Mesendoderm (in vitro differentiated cells): ENCODE measurements around the gene GPR151.

Experiments used
- DNase-seq: peaks from one replicate; pipeline ENCODE4 v3.0.0; 2013
- H2AK5ac ChIP-seq: 2 replicates; pipeline ENCODE4 v1.6.1; 2013; ENCODE audit warnings: low read length, inconsistent platforms
- H2BK120ac ChIP-seq: 2 replicates; pipeline ENCODE4 v1.6.1; 2013; ENCODE audit warnings: low read depth, mild to moderate bottlenecking, low read length, moderate library complexity, mixed read lengths
- H2BK15ac ChIP-seq: replicated peaks from 2 replicates; pipeline ENCODE4 v1.6.1; 2013; ENCODE audit warnings: low read depth, mild to moderate bottlenecking, moderate library complexity
- H2BK5ac ChIP-seq: 2 replicates; pipeline ENCODE4 v1.6.1; 2013; ENCODE audit warnings: low read length, inconsistent platforms
- H3K18ac ChIP-seq: 2 replicates; pipeline ENCODE4 v1.6.1; 2013; ENCODE audit warnings: mild to moderate bottlenecking, low read length, mixed read lengths
- H3K23ac ChIP-seq: one replicate; pipeline ENCODE4 v1.6.1; 2013; ENCODE audit warnings: low read length
- H3K27ac ChIP-seq: 2 replicates; pipeline ENCODE4 v1.5.1; 2013; ENCODE audit warnings: low read depth, mild to moderate bottlenecking, inconsistent platforms, low read length, moderate library complexity
- H3K27me3 ChIP-seq: 2 replicates; pipeline ENCODE4 v1.6.1; 2013; ENCODE audit warnings: low read length, control low read depth, mild to moderate bottlenecking, inconsistent platforms; ENCODE audit not compliant: insufficient read depth, poor library complexity
- H3K36me3 ChIP-seq: 2 replicates; pipeline ENCODE4 v1.6.1; 2013; ENCODE audit warnings: low read length, inconsistent platforms; ENCODE audit not compliant: control insufficient read depth, insufficient read depth
- H3K4ac ChIP-seq: one replicate; pipeline ENCODE4 v1.6.1; 2013; ENCODE audit warnings: low read depth, mild to moderate bottlenecking, low read length, moderate library complexity
- H3K4me1 ChIP-seq: 2 replicates; pipeline ENCODE4 v1.6.1; 2013; ENCODE audit warnings: low read depth, low read length, inconsistent platforms; ENCODE audit not compliant: control insufficient read depth
- H3K4me2 ChIP-seq: 2 replicates; pipeline ENCODE4 v1.6.1; 2013; ENCODE audit warnings: low read length
- H3K4me3 ChIP-seq: 2 replicates; pipeline ENCODE4 v1.5.1; 2013; ENCODE audit warnings: mild to moderate bottlenecking, low read length
- H3K56ac ChIP-seq: one replicate; pipeline ENCODE4 v1.6.1; 2013; ENCODE audit warnings: low read length
- H3K79me1 ChIP-seq: 2 replicates; pipeline ENCODE4 v1.6.1; 2013; ENCODE audit warnings: low read length, inconsistent platforms
- H3K79me2 ChIP-seq: 2 replicates; pipeline ENCODE4 v1.6.1; 2013; ENCODE audit warnings: mild to moderate bottlenecking, low read length; ENCODE audit not compliant: control insufficient read depth, insufficient read depth
- H3K9ac ChIP-seq: 2 replicates; pipeline ENCODE4 v1.6.1; 2013; ENCODE audit warnings: low read length, inconsistent platforms
- H4K5ac ChIP-seq: one replicate; pipeline ENCODE4 v1.6.1; 2013; ENCODE audit warnings: low read length
- H4K8ac ChIP-seq: one replicate; pipeline ENCODE4 v1.6.1; 2013; ENCODE audit warnings: low read depth, mild to moderate bottlenecking, control low read depth, low read length, moderate library complexity
- WGBS: extraction: QIAGEN DNeasy Blood & Tissue Kit; methylation state at CpG from one replicate; pipeline ENCODE4 v1.1.7; 2013; ENCODE audit warnings: low lambda C conversion rate, missing lambda C conversion rate; ENCODE audit not compliant: insufficient coverage; ENCODE audit errors: extremely low coverage; 5-methylcytosine and 5-hydroxymethylcytosine counted together

The GPR151 gene

DNA sequence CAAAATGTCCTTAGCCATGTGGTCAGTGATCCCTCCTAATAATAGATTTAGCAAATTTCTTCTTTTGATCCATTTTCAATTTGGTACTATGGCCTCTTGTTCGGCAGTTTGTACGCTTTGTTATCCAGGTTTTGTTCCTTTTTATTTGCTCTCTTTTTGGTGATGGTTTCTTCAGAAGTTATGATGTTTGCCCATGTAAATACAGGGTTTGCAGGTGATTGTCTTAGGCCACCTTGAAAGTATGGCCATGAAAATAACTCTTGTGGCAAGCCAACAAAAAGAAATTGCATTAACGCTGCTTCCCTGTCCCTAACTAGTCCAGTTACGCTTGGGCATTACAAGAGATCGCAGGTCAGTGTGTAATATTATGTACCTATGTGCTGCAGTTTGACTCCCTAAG is 8.6 kb downstream of the GPR151 start:
- Histone ChIP-seq H3K4ac (no peak overlapping the region), H2BK120ac (no peak overlapping the region), H3K36me3 (peaks cover 4% of the 10 kb centered on the region), H3K27ac (no peak overlapping the region), H3K79me1 (no peaks in the 10 kb centered on the region), H3K27me3 (no peaks in the 10 kb centered on the region), H2BK5ac (no peak overlapping the region), H4K5ac (no peak overlapping the region), H3K4me2 (no peak overlapping the region), H3K56ac (no peak overlapping the region), H3K79me2 (no peaks in the 10 kb centered on the region), H4K8ac (no peak overlapping the region), H3K18ac (no peak overlapping the region), H3K4me3 (no peak overlapping the region), H2AK5ac (no peak overlapping the region), H3K4me1 (no peaks in the 10 kb centered on the region), H2BK15ac (no peak overlapping the region), H3K23ac (no peak overlapping the region), H3K9ac (no peak overlapping the region)
- no peak for DNase-seq
- no CpG with 5 or more reads among the region's 5 CpGs for WGBS

DNA sequence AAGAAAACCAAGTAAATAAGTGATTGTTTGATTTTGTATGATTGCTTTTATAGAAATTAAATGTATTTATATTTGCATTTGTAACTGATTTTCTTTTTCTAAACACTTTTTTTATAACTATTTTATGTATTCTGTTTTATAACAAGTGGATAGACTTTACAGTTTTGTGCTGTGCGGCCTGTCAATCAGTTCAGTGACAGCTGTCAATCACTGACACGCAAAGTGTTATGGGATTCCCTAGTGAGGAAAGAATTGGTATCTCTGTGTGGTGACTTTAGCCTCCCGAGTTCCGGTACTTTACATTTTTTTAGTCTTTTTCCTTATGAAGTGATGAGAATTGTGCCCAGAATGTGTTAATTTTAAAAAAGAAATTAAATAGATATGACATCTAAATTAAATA is 16.3 kb downstream of the GPR151 start:
- Histone ChIP-seq H3K79me1 (no peaks in the 10 kb centered on the region), H3K27ac (no peak overlapping the region), H2BK5ac (no peak overlapping the region), H3K4me1 (no peaks in the 10 kb centered on the region), H4K8ac (no peak overlapping the region), H2AK5ac (no peak overlapping the region), H2BK15ac (no peak overlapping the region), H3K56ac (no peak overlapping the region), H3K36me3 (peaks cover 1% of the 10 kb centered on the region), H3K18ac (no peak overlapping the region), H3K4me2 (no peak overlapping the region), H3K9ac (no peak overlapping the region), H3K27me3 (no peaks in the 10 kb centered on the region), H2BK120ac (no peak overlapping the region), H4K5ac (no peak overlapping the region), H3K79me2 (no peaks in the 10 kb centered on the region), H3K4me3 (no peak overlapping the region), H3K23ac (no peak overlapping the region), H3K4ac (no peak overlapping the region)
- DNase-seq: no peak
- WGBS: no CpG with 5 or more reads among the region's 4 CpGs

DNA sequence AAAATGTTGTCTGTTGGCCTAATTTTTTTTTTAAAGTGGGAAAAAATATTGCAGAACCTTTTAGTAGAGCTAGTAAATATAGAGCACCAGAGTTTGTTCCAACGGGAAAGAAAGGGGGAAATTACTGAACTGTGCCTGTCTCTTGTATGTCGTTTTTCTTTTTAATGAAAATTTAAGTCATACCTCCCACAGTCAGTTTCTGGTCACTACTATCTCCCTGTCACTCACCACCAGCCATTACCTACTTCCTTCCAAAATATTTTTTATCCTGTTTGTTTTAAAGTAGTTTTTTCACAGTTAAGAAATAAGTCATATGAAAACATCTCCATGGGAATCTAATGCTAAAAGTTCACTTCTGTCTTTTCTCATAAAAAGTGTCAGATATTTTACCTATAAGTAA is 21.3 kb downstream of the GPR151 start:
- DNase-seq: no peak
- peaks cover 1% of the 10 kb centered on the region for H3K36me3 ChIP-seq
- no peaks in the 10 kb centered on the region for H3K4me1 ChIP-seq
- no peak overlapping the region for H2BK5ac ChIP-seq
- no peak overlapping the region for H2BK15ac ChIP-seq
- H3K4ac ChIP-seq: no peak overlapping the region
- no peak overlapping the region for H4K5ac ChIP-seq
- no CpG with 5 or more reads among the region's 2 CpGs for WGBS
- H3K79me1 ChIP-seq: no peaks in the 10 kb centered on the region
- no peaks in the 10 kb centered on the region for H3K79me2 ChIP-seq
- H2AK5ac ChIP-seq: no peak overlapping the region
- H3K9ac ChIP-seq: no peak overlapping the region
- H3K23ac ChIP-seq: no peak overlapping the region
- no peaks in the 10 kb centered on the region for H3K27me3 ChIP-seq
- H3K56ac ChIP-seq: no peak overlapping the region
- H3K4me2 ChIP-seq: no peak overlapping the region
- no peak overlapping the region for H3K27ac ChIP-seq
- H2BK120ac ChIP-seq: no peak overlapping the region
- H3K18ac ChIP-seq: no peak overlapping the region
- H4K8ac ChIP-seq: no peak overlapping the region
- no peak overlapping the region for H3K4me3 ChIP-seq

DNA sequence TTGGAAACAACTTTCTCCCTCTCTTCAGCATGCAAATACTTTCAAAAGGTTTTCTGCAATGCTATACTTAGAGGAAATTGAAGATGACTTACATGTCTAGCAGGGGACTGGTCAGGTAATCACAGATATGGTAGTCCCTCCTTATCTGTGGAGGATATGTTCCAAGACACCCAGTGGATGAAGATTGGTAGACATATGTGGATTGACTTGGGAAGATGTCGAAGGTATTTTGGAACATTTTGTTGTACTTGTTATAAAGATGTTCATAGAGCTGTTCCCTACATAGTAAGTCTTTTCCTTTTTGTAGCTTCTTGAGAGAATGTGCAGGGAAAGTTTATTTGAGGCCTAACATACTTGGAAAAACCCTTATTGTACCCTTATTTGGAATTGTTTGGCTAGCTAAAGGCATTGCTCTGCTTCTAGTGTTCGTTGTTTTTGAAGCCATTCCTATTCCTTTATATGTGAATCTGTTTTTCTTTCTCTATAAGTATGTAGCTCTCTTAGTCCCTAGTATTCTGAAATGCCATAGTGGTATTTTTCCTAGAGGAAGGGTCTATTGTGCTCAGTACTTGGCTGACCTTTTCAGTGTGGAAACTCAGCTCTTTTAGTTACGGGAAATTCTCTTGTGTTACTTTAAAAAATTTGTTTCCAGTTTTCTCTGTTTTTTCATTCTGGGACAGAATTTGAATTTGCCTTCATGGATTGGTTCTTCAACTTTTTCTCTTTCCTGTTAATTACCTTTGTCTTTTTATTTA is 25.7 kb downstream of the GPR151 start:
- H3K79me2 ChIP-seq: no peaks in the 10 kb centered on the region
- no peak overlapping the region for H3K27ac ChIP-seq
- H2BK120ac ChIP-seq: no peak overlapping the region
- H3K56ac ChIP-seq: no peak overlapping the region
- H3K27me3 ChIP-seq: no peaks in the 10 kb centered on the region
- H4K5ac ChIP-seq: no peak overlapping the region
- H3K9ac ChIP-seq: no peak overlapping the region
- no CpG with 5 or more reads among the region's 3 CpGs for WGBS
- no peak for DNase-seq
- no peaks in the 10 kb centered on the region for H3K36me3 ChIP-seq
- H3K4ac ChIP-seq: no peak overlapping the region
- H3K23ac ChIP-seq: no peak overlapping the region
- no peaks in the 10 kb centered on the region for H3K4me1 ChIP-seq
- H4K8ac ChIP-seq: no peak overlapping the region
- no peak overlapping the region for H2BK15ac ChIP-seq
- H2BK5ac ChIP-seq: no peak overlapping the region
- H3K18ac ChIP-seq: no peak overlapping the region
- no peak overlapping the region for H2AK5ac ChIP-seq
- H3K79me1 ChIP-seq: no peaks in the 10 kb centered on the region
- no peak overlapping the region for H3K4me3 ChIP-seq
- H3K4me2 ChIP-seq: no peak overlapping the region

DNA sequence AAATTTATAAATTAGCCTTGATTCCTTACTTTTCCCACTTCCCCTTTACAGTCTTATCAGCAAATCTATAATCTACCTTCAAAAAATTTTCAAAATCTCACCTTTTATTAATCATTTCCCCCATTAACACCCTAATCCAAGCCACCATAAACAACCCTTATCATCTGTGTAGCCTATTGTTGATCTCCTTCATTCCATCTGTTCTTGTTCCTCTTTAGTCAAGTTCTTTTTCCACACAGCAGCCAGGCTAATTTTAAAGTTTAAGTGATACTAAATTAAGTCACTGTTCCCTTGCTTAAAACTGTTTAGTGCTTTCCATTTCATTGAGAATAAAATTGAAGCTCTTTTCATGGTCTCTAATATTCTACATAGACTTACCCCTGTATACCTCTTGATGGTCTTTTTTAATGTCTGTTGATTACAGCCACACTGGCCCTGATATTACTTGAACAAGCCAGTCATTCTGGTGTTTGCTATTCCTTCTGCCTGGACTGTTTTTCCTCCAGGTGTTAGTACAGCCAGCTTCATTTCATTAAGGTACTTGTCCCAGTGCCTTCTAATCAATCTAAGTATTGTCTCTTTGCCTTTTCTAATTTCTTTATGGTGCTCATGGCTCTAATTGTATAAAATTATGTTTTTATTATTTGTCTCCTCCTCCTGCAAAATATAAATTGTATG is 31.1 kb downstream of the GPR151 start:
- H3K23ac ChIP-seq: no peak overlapping the region
- H3K56ac ChIP-seq: no peak overlapping the region
- no peak overlapping the region for H3K18ac ChIP-seq
- peaks cover 2% of the 10 kb centered on the region for H3K36me3 ChIP-seq
- H2BK5ac ChIP-seq: no peak overlapping the region
- H4K8ac ChIP-seq: no peak overlapping the region
- no peak overlapping the region for H3K9ac ChIP-seq
- no peak overlapping the region for H2AK5ac ChIP-seq
- no peak overlapping the region for H3K4me3 ChIP-seq
- no peak overlapping the region for H3K27ac ChIP-seq
- H3K4me1 ChIP-seq: no peaks in the 10 kb centered on the region
- H4K5ac ChIP-seq: no peak overlapping the region
- H3K79me2 ChIP-seq: no peaks in the 10 kb centered on the region
- H3K79me1 ChIP-seq: no peaks in the 10 kb centered on the region
- H3K4ac ChIP-seq: no peak overlapping the region
- no peak overlapping the region for H3K4me2 ChIP-seq
- DNase-seq: no peak
- no peaks in the 10 kb centered on the region for H3K27me3 ChIP-seq
- no peak overlapping the region for H2BK15ac ChIP-seq
- no peak overlapping the region for H2BK120ac ChIP-seq

DNA sequence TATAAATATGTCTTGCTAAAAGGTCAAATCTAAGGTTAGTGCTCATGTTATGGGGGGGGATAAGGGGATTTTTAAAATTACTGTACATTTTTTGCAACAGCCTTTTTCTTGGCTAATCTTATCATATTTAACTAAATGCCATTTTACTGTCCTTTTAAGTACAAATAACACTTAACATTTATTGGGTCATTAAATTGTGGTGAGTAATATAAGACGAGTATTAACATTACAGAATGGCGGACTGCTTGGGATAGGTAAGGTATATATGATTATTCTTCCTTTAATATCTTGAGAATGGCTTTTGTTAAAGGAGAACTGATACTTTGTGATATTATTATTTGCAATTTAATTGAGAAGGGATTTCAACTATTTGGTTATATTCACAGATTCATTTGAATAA is 33.2 kb downstream of the GPR151 start:
- H4K5ac ChIP-seq: no peak overlapping the region
- no peak overlapping the region for H4K8ac ChIP-seq
- no peak overlapping the region for H3K27ac ChIP-seq
- no CpG with 5 or more reads among the region's 2 CpGs for WGBS
- no peak overlapping the region for H3K23ac ChIP-seq
- H3K79me2 ChIP-seq: no peaks in the 10 kb centered on the region
- no peaks in the 10 kb centered on the region for H3K27me3 ChIP-seq
- H2AK5ac ChIP-seq: no peak overlapping the region
- H2BK5ac ChIP-seq: no peak overlapping the region
- no peak for DNase-seq
- no peaks in the 10 kb centered on the region for H3K79me1 ChIP-seq
- H3K4ac ChIP-seq: no peak overlapping the region
- H3K36me3 ChIP-seq: peaks cover 2% of the 10 kb centered on the region
- no peak overlapping the region for H2BK120ac ChIP-seq
- H3K4me1 ChIP-seq: no peaks in the 10 kb centered on the region
- no peak overlapping the region for H3K4me3 ChIP-seq
- H3K4me2 ChIP-seq: no peak overlapping the region
- H3K9ac ChIP-seq: no peak overlapping the region
- no peak overlapping the region for H3K18ac ChIP-seq
- no peak overlapping the region for H3K56ac ChIP-seq
- H2BK15ac ChIP-seq: no peak overlapping the region
